SW480 (cell line): ENCODE measurements around the gene CAMK2G.
A peak's percentile ranks its signal among the peaks of the same experiment; 100 is the strongest.

Experiments
- DNase-seq: peaks from one replicate; pipeline ENCODE4 v3.0.0-alpha.2; 2016; ENCODE audit warnings: low spot score

CAMK2G gene

DNA sequence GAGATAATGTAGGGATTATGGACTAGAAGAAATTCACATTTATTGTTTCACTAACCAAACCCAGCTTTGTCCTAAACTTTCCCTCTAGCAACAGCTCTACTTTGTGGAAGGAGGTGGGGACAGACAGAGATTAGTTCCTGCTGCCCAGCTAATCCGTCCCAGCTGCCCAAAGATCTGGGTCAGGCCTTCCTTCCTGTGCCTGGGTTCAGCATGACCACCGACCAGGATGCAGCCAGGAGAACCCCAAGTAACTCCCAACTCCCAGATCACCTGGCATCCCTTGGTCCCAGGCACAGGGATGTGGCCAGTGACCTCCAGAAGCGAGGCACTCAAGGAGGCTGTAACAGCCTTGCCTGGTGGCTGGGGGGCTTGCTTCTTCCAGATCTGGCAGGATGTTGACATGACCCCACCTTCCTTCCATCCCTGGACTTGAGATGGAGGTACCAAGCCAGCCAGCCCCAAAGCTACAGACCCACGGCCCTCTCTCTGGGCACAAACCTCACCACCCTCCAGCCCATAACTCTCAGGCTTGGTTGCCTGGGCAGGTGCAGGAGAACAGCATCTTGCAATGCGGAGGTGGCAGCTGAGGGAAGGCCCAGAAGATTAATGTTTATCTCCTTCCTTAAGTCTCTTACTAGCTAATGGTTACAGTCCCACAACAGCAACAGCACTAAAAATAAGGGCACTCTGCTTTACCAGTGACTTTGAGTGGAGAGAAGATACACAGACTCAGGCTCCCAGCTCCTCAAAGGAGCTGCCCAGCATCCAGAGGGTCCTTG lies 11.1 kb downstream of the CAMK2G start:
- DNase-seq: no peak

DNA sequence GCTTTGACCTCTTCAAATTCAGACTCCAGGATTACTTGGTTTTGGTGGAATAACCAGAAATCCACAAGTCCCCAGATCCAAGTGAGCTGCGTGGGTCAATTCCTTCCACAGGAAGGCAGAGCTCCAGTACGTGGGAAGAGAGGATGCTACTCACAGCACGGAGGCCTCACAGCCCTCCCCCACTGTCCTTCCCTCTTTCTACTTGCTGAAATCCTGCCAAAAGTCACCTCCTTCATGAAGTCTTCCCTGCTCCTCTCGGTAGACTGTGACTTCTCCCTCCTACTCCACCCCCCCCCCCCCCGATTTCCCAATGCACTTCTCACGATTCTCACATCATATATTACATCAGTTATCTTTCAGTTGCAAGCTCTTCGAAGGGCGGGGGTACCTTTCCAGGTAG lies 12.3 kb downstream of the CAMK2G start:
- no peak for DNase-seq

DNA sequence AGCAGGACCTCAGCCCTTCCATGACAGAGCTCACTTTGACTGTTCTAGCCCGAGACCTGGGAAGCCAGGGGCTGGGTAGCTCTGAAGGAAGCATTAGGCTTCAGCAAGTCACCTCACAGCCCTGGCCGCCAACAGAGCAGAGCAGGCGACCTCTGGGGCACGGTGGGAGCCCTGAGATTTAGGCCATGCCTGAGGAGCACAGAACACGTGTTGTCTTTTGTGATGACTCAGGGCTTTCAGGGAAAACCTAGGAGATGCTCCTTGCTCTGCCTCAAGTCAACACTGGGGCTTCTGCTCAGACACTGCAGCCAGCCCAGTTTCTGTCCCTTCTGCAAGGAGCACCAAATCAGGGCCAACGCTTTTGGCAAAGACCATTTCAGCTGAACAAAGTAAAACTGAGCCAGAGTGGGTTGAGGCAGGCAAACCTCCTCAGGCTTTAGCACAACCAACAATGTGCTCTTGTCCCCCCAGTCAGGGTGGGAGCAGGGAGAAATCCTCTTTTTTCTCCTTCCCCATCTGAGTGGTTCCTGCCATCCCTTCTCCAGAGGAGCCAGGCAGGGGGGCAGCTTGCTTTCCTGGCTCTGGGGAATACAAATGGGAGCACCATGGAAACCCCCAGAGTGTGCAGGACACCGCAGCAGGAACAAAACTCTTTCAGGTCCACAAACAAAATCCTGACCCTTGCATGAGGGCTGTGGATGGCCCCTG lies 14.4 kb downstream of the CAMK2G start:
- no peak for DNase-seq

DNA sequence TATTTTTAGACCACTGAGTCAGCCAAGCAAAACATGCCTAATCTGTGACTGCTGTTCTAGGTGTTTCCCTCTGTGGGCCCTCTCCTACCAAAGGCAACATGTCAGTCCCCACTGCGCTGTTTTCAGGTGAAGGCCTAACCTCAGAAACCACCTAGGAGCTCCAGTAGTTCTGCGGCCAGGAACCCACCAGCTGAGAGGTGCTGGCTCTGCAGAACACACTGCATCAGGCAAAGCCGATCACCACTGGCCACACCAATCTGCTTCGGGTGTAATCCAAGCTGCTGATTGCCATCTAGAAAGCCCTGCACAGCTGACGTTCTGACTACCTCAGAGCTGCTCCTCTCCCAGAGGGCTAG lies 14.9 kb downstream of the CAMK2G start:
- DNase-seq: no peak

DNA sequence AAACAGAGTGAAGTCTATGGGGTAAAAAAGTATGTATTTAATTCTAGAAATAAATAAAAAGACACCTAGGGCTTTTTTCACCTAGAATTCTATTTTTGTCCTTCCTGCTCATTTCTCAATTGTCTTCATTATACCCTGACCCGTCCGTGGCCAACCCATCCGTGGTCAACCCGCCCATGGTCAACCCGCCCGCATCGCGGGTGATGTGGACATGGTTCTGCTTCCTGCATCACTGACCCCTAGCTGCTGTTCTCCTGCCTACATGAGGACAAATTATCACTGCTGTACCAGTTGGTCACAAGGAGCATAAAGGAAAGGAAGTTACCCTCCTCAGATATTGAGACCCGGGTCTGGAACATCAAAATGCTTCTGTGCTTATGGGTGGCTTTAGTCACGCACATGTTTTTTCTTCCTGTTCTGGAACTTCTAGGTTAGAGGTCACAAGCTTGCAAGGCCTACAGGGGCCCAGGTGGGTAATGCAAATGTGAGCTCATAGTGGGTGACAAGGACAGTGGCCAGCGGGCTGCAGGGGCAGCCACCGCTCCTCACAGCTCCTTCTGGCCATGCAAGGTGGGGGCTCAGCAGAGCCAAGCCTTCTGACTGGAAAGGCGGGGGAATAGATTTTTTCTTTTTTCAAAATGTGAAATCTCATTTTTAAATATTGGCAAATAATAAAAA lies 15.5 kb downstream of the CAMK2G start:
- DNase-seq: no peak

DNA sequence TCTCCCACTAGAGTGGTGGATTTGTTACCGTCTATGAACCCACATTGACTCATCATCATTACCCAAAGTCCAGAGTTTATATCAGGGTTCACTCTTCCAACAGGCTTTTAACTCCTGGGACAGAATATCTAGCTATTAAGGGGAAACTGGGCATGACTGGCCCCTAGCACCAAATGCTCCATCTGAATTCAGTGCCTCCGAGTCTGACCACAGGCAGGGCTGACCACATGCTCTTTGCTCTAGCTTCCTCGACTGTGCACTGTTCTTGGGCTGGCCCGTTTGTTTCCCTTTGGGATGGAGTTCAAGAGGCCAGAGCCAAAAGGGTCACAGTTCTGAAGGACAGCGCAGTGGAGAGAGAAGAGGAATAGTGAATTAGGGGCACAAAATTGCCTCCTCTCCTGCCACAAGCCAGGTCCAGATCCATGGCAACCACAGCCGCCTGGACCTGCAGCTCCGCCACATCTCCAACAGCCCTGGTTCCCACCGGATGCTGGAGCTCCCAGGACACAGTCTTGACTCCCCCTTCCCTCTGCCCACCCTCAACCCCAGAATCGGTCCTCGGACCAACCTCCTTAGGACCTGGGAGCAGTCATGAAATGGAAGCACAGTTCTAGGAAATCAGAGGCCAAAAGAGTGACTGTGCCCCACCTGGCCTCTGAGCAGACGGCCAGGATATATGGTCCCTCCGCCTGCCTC lies 16.2 kb downstream of the CAMK2G start:
- no peak for DNase-seq

DNA sequence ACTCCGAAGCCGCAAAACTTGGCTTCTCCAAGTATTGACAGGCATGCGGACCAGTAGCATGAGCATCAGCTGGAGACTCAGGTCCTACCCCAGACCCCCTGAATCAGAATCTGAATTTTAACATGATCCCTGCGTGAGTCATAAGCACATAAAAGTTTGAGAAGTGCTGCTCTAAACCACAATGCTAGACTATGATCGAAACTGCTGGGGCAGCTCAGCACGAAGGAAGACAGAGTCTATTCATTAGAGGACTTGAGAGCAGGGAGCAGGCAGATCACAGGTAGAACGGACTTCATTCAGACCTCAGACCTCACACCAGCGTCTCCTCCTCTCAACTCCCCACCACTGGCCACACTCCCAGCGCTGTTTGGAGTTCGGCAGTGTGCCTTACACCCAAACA lies 16.9 kb downstream of the CAMK2G start:
- DNase-seq: no peak

DNA sequence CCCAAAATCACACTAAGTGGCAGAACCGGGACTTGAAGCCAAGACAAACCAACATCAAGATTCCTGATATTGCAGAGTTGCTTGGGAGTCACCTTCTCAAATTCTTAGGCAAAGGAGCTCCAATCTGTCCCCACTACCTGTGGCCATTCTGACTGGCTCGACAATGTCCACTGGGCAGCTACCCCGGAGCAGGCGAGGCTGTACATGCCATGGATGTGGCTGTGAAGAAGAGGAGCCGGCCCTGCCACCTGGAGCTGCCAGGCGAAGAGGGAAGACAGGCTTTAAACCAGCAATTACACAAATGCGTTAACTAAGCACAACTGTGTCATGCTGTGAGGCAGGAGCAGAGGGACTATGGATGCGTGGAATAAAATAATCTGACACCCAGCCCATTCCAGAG lies 18.1 kb downstream of the CAMK2G start:
- DNase-seq: no peak

DNA sequence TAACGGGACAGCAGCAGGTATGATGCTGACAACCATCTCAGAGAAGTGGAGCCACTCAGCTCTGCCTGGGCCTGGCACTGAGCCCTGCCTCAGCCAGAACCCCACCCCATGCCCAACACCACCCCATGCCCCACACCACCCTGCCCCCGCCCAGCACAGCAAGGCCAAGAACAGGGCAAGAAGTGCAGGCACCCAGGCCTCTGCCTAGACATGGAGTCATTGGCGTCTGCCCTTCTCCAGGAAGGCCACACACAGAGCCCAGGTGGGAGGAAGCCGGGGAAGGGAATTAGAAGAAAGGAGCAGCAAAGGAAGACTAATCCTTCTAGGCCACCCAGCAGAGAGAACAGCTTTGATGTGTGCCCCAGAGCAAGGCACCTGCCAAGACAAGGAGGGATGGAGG lies 18.9 kb downstream of the CAMK2G start:
- no peak for DNase-seq

DNA sequence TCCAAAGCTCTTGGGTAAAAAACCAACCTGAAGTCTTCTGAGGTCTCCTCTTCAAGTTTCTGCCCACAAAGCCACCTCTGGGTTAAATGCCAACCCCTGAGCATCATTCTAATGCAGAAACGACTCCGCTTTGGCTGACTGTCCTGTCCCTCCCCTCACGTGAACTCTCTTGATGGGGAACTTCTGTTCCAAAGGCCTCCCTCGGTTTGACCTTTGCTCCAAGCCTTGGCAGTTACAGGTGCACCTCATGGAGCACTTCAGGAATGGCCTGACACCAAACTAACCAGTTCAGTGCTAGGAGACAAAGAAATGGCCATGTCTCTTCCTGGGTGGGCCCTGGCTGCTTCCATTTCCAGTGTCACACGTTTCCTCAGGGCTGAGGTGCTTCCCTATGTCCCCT lies 20.0 kb downstream of the CAMK2G start:
- DNase-seq: no peak

DNA sequence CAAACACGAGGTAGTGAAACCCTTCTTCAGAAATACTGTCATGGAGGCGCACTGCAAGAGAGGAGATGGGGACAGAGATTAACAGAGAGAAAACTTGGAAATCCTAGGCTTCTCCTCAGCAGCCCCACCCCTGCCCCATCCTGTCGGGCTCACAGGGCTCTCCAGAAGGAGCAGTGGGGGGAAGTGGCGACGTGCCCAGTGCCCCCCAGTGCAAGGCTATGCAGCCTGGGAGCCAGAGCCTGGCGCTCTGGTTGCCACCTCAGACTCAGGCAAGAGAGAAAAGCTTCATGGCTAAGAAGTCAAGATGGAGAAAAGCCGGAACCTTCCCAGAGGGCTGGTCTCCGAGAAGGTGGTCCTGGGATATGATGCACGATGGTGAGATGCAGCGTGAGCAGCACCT lies 21.2 kb downstream of the CAMK2G start:
- no peak for DNase-seq

DNA sequence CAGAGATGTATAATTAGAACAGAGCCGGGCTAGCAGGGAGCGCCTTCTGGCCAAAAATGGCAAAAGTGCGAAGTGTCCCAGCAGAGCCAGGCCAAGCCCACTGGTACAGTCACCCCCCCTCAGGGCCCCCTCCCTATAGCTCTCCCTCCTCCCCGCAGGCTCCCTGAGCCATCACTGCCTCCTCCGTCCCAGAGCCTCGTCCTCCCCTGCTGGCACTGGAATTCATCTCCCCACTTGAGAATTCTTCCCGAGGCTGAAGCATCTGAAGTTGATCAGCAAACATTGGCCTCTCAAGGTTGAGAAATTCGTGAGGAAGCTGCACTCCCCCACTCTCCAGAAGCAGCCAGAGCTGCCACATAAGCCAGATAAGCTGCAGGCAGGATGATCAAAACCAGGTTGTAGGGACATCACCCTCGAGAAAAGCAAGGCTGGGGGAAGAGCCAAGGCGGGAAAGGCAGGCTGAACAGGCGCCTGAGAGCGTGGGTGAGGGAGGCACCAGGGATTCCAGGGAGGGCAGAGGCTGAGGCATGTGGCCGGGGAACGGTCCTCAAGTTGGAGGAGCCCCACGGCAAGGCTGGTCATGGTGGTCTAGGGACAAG lies 23.4 kb downstream of the CAMK2G start:
- DNase-seq: no peak

DNA sequence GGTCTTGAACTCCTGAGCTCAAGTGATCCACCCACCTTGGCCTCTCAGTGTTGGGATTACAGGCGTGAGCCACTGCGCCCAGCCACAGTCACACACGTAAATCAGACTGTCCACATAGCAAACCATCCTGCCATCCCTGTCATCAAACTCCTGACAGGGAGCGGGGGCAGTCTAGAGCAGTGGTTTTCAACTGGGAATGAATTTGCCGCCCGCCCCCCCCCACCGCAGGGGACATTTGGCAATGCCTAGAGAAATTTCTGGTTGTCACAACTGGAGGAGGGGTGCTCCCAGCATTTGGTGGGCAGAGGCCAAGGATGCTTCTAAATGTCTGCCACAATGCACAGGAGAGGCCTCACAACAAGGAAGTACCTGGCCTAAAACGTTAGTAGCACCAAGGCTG lies 24.1 kb downstream of the CAMK2G start:
- no peak for DNase-seq

DNA sequence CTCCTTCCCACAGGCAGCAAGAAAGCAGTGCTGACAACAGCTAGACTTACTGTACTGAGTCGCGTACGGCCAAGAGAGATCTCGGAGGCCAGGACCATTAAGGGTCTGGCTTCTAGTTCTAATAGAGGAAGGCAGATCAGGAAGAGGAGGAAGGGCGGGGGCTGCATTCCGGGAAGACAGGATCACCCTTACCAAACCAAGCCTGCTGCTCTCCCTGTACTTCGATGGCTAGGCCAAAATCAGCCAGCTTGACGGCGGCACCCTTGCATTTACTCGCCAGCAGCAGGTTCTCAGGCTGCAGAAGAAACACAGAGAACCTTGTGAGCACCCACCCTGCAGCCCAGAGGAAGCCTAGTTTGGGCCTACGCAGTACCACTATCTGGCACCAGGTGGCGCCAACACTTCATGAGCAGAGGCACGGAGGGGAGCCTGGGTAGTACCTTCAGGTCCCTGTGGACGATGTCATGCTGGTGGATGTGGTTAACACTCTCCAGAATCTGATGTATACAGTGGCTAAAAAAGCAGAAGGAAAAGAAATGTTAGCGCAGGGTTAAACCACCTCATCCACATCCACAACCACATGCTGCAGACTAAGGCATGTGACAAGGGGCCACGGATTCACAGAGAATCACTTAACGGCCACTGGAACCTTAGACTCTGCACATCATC lies 25.4 kb downstream of the CAMK2G start:
- DNase-seq: peak; percentile 55

DNA sequence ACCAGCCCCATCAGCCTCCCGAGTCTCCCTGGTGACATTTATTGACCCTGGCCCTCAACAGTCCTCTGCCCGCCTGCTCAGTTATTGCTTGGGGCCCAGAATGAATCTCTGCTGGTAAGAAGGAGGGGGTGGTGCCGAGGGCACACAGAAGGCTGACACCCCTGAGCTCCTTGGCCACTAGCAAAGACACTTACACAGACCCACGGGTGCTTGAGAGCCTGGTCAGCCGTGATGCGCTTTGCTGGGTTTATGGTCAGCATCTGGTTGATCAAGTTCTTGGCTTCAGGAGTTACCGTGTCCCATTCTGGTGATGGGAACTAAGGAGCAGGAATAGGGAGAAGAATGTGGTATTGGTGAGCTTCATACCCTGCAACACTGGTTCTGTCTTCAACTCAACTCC lies 27.3 kb downstream of the CAMK2G start:
- no peak for DNase-seq

DNA sequence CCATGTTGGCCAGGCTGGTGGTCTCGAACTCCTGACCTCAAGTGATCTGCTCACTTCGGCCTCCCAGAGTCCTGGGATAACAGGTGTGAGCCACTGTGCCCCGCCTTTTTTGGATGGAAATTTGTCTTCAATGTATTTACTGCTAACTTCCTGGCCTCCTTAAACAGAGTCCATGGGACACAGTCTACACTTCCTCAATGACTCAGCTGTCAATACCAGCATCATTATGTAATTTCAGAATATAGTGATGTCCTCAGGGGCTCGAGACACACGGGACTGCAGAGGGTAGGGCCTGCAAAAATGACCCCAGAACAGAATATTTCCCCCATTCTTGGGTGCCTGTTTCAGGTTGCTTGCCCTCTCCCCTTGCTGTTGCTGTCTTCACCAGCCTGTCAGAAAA lies 31.1 kb downstream of the CAMK2G start:
- no peak for DNase-seq

DNA sequence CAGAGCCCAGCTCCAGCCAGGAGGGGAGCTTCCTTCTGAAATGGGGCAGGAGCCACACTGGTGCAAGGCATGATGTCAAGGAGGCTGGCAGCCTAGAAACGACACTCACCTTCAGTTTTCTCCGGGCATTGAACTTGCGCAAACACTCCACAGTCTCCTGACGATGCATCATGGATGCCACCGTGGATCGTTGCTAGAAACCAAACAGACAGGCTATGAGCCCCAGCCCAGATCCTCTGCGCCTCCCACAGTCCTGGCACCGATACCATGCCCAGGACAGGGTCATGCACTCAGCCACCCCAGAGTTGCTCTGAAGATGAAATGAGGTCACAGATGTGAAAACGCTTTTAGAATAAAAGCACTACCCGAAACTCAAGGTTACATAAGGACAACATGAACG lies 32.0 kb downstream of the CAMK2G start:
- DNase-seq: no peak

DNA sequence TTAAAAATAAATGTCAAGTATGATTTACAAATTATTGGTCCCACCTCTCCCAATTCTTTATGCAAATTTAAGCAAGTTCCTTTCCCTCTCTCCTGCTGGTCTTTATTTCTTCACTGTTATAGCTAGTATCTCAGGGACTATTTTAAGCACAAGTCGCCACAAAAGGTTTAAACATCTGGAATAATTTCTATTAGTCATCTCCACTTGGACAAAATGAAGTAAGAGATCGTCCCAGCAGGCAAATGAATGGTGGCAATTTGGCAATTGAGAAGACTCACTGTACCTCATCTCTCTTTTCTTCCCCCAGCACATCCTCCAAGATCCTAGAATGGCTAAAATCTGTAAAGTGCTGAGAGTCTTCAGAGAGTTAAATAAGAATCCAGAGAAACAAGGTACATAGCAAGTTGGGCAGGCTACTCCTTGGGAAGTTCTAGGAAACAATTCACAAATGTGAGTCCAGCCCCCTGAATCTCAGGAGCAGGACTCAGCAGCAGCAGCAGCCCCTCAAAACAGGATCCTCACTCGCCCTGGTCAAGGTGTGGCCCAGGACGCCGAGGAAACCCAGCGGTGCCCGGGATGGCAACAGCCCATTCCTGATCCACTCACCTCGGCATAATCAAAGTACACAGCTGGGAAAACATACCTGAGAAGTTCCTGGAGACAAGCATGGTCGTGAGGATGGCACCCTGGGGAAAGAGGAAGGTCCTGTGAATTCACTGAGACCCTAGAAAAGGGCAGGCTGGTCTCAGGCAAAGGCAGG lies 32.6 kb downstream of the CAMK2G start:
- DNase-seq: no peak

DNA sequence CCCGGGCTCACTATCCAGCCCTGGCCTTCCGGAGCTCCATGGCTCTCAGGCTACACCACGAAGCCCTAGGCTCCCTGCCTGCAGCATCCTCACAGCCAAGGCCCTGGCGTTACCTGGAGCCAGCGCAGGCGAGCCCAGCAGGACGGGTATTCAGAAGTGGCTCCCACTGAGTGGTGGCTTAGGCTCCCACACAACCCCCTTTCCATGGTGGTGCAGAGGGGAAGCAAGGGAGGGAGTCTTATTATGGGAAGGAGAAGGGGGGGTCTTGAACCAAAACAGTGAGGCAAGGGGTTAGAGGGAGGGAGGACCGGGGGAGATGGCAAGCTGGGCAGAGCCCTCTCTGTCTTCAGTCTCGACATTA lies 33.3 kb downstream of the CAMK2G start:
- no peak for DNase-seq

DNA sequence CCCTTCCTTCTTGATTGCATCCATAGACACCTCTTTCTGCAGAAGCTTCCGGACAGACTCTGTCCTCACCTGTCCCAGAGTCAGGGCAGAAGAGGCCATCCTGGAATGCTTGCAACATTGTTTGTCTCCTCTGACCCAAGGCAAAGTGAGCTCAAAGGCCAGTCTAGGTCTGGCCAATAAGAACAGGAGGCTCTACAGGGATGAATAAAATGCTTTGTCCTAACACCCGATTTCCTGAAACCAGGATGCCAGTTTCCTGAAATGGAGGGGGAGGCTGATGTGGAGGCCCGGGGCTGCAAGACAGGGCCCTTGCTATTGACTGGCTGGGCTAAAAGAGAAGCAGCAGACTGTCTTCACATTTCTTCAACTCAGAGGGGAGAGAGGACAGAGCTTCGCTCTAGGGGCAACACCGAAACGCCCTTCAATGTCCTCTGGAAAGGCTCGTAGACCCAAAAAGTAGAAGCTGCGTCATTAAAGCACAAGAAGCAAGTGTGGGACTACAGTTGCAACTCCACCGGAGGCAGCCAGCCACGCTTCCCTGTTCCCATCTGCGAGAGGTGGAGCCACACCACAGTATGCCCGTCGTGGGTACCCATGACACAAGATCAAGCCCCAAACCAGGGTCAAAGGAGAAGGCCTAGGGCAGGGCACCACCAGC lies 33.8 kb downstream of the CAMK2G start:
- no peak for DNase-seq

DNA sequence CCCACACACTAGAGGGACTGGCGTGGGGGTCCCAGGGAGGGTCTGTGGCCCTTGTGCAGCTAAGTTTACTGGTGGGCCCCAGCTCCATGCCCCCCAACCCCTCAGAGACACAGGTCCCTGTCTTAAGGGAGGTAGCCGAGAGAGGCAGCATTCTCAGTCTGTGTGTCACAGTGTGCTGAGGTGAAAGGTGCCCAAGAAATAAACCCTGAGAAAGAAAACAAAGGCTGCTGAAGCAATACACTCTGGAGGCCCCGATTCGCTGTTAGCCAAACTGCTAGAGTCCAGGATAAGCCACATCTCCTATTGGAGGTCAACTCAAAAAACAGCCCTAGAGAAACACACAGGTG lies 34.3 kb downstream of the CAMK2G start:
- no peak for DNase-seq
